Epithelial cell of esophagus (primary cell): Measurements from ENCODE around the gene TET1.
"Not testable (repeated sequence)": the region's sequence is repeated elsewhere in the genome, so short reads cannot be mapped to it uniquely, and the experiment has no call there.

Experiments used
- DNase-seq: peaks from one replicate; pipeline ENCODE4 v3.0.0; 2010; ENCODE audit warnings: low read depth
- H3K4me3 ChIP-seq: 2 replicates; pipeline ENCODE4 v1.5.1; 2011; ENCODE audit warnings: mild to moderate bottlenecking, low read length, control low read depth
- TF ChIP-seq, protein P1 (sequence below): IDR thresholded peaks from 2 replicates; pipeline ENCODE4 v1.5.1; 2011; ENCODE audit warnings: low read depth, mild to moderate bottlenecking, low read length, control low read depth, inconsistent platforms; ENCODE audit not compliant: insufficient read depth; ENCODE audit errors: missing control alignments

TET1 gene

DNA sequence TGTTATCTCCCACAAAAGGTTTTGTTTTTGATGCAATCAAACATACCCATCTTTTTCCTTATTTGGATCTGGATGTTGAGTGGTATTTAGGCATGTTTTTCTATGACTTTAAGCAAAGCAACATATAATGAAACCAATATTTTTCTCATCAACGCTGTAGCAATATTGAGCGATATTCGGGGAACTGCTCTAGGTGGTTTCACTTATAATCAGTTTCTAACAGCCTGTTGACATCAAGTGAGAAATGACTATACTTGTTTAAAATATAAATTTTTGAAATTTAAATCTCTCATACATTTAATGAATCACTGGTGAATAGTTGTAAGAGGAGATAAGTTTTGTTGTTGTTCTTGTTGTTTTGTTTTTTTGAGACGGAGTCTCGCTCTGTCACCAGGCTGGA lies 108.1 kb downstream of the TET1 start:
- no peak for DNase-seq
- H3K4me3 ChIP-seq = no peak overlapping the region
- TF ChIP-seq, protein P1, sequence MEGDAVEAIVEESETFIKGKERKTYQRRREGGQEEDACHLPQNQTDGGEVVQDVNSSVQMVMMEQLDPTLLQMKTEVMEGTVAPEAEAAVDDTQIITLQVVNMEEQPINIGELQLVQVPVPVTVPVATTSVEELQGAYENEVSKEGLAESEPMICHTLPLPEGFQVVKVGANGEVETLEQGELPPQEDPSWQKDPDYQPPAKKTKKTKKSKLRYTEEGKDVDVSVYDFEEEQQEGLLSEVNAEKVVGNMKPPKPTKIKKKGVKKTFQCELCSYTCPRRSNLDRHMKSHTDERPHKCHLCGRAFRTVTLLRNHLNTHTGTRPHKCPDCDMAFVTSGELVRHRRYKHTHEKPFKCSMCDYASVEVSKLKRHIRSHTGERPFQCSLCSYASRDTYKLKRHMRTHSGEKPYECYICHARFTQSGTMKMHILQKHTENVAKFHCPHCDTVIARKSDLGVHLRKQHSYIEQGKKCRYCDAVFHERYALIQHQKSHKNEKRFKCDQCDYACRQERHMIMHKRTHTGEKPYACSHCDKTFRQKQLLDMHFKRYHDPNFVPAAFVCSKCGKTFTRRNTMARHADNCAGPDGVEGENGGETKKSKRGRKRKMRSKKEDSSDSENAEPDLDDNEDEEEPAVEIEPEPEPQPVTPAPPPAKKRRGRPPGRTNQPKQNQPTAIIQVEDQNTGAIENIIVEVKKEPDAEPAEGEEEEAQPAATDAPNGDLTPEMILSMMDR = no peak

DNA sequence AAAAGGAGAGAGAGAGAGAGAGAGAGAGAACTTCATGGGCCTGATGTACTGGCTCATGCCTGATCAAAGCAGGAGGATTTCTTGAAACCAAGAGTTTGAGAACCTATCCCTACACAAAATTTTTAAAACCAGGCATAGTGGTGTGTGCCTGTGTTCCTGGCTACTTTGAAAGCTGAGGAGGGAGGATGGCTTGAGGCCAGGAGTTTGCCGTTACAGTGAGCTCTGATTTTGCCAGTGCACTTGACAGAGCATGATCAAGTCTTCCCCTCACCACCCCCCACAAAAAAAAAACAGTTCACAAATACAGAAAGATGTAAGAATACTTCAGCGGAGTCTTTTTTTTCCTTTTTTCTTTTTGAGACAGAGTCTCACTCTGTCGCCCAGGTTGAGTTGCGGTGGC lies 108.8 kb downstream of the TET1 start:
- no peak overlapping the region for H3K4me3 ChIP-seq
- no peak for DNase-seq
- TF ChIP-seq, protein P1 = no peak

DNA sequence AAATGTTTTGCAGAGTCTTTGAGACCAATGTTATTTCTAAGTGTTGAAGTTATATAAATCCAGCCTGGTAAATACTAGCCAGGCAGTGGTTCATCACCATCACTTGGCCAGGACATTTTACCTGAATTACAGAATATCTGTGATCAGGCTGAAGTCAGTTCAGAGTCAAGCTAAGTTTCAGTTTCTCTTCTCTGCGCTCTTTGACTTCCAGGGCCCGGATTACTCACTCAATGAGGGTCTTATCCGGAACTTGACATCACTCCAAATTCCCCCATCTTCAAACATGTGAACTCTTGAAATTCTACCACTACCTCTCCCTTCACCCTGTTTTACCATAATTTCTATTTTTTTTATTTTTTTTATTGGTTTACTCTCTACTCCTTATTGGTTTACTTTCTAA lies 124.3 kb downstream of the TET1 start:
- TF ChIP-seq, protein P1 = no peak
- H3K4me3 ChIP-seq = no peak overlapping the region
- no peak for DNase-seq

DNA sequence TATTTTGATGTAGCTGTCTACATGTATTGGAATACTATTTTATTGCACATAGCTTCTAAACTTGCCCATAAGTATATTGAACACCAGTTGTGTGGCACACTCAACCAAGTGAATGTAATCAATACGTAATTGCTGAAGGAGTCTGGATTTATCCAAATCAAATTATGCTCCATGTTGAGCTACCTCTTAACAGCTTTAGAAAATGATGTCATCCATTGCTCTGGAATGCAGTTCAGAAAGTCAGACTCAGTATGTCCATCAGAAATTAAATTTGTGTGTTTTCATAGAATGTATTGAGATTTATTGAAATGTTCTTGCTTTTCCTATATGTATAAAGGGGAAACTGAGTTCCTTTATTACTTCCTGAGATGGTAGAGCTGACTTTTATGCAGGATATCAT lies 135.9 kb downstream of the TET1 start:
- H3K4me3 ChIP-seq = no peak overlapping the region
- TF ChIP-seq, protein P1 = no peak
- DNase-seq = no peak

DNA sequence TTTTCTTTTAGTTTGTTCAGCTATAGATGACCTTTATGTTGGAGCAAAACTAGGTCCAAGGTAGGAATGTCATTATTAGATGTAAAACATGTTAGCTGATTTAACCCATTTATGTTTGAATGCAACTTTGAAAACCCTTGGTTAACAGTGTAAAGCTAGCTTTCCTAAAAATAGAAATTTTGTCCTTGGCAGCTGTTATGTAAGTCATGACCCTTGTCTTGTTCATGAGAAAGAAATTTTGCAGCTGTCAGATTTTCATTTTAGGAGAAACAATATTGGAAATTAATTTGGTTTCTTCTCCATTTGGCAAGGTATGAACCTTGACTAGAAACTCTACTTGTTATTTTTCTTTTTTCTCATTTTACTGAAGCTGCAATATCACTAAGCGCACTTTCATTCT lies 137.0 kb downstream of the TET1 start:
- DNase-seq = no peak
- no peak overlapping the region for H3K4me3 ChIP-seq
- TF ChIP-seq, protein P1 = no peak

DNA sequence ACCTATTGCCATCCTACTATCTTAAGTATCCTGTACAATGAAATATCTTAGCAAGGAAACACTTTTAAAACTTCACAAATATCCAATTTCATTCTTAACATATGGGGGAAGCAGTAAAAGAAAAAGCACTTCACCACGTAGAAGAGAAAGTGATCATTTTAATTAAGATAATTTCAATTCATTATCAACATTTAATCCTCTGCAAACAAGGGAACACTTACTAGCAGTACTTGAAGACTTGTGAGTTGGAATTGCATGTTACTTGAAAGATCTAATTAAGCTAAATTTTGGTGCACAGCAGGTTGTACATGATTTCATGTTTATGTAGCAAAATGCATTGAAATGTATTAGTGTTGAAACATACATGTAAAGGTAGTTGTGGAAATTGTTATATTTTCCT lies 140.1 kb downstream of the TET1 start:
- H3K4me3 ChIP-seq = no peak overlapping the region
- TF ChIP-seq, protein P1 = no peak
- DNase-seq = no peak

DNA sequence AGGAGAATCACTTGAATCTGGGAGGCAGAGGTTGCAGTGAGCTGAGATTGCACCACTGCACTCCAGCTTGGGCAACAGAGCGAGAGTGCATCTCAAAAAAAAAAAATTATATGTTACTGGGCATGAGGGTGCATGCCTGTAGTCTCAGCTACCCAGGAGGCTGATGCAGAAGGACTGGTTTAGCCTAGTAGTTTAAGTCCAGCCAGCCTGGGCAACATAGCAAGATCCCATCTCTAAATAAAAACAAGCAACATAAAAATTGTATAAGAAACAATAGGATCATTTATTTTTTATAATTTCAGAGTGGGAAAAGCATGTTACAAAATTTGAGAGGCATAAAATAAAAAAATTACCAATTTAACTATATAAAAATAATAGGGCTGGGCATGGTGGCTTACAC lies 145.4 kb downstream of the TET1 start:
- TF ChIP-seq, protein P1 = no peak
- no peak for DNase-seq

DNA sequence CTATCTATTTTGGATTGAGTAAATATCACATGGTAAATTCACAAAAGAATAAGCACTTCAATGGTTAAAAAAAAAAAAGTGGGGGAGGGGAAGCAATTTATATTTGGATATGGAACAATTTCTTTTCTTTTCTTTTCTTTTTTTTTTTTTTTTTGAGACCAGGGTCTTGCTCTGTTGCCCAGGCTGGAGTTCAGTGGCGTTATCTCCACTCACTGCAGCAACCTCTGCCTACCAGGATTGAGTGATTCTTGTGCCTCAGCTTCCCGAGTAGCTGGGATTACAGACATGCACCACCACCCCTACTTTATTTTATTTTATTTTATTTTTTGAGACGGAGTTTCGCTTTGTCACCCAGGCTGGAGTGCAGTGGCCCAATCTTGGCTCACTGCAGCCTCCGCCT lies 148.8 kb downstream of the TET1 start:
- DNase-seq, H3K4me3 ChIP-seq: not testable (repeated sequence)

More for the DNA sequence above, 145.4 kb downstream of the TET1 start:
- no peak overlapping the region for H3K4me3 ChIP-seq

DNA sequence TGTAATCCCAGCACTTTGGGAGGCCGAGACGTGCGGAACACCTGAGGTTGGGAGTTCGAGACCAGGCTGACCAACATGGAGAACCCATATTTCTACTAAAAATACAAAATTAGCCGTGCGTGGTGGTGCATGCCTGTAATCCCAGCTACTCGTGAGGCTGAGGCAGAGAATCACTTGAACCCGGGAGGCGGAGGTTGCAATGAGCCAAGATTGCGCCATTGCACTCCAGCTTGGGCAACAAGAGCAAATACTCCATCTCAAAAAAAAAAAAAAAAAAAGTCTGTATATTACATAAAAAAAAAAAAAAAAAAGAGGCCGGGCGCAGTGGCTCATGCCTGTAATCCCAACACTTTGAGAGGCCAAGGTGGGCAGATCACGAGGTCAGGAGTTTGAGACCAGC lies 152.9 kb downstream of the TET1 start:
- not testable (repeated sequence) for H3K4me3 ChIP-seq, DNase-seq
